Keratinocyte (primary cell): ENCODE results near the gene OXCT1. TPM values are rescaled to one million over a fixed set of nuclear protein-coding genes. Genes with fewer than 3 reads are reported as not detected.

Experiments used
- DNase-seq: peaks from one replicate; pipeline ENCODE4 v3.0.0-alpha.2; 2011; ENCODE audit warnings: low read depth, missing footprints, low spot score
- FAIRE-seq: peaks from 2 replicates; lab custom pipeline; 2011; peaks lifted over from hg19 to GRCh38; lab: Jason Lieb, UNC
- H2AFZ ChIP-seq: 2 replicates; pipeline ENCODE4 v1.6.0; 2012; ENCODE audit warnings: low read length, control low read depth, inconsistent platforms; ENCODE audit not compliant: control insufficient read depth
- H3K27ac ChIP-seq: 2 replicates; pipeline ENCODE4 v1.5.1; 2011; ENCODE audit warnings: low read length; ENCODE audit not compliant: control insufficient read depth, insufficient read depth
- H3K27me3 ChIP-seq: 3 replicates; pipeline ENCODE4 v1.6.0; 2011; ENCODE audit warnings: low read length; ENCODE audit not compliant: control insufficient read depth, insufficient read depth; ENCODE audit errors: extremely low read depth
- H3K36me3 ChIP-seq, 2 experiments: 2 replicates in 1 of 2; 3 replicates in 1 of 2; pipeline ENCODE4 v1.5.1; 2011; ENCODE audit warnings: low read length in 2 of 2, mild to moderate bottlenecking in 1 of 2; ENCODE audit not compliant: control insufficient read depth in 2 of 2, insufficient read depth in 2 of 2; ENCODE audit errors: extremely low read depth in 1 of 2
- H3K4me1 ChIP-seq: 3 replicates; pipeline ENCODE4 v1.5.1; 2011; ENCODE audit warnings: low read length; ENCODE audit not compliant: control insufficient read depth, insufficient read depth; ENCODE audit errors: extremely low read depth
- H3K4me2 ChIP-seq: 3 replicates; pipeline ENCODE4 v1.6.0; 2011; ENCODE audit warnings: low read depth, low read length; ENCODE audit not compliant: control insufficient read depth, insufficient read depth; ENCODE audit errors: extremely low read depth
- H3K4me3 ChIP-seq, 3 experiments: fragments of 200-600 bp in 1 of 3; sonication (generic) in 1 of 3; 2 replicates in 2 of 3; 3 replicates in 1 of 3; pipeline ENCODE4 v1.5.1; 2011 to 2016; ENCODE audit warnings: low read length in 3 of 3, mild to moderate bottlenecking in 3 of 3, control low read depth in 2 of 3, inconsistent platforms in 1 of 3, low read depth in 1 of 3, mixed read lengths in 1 of 3, mixed run types in 1 of 3, moderate library complexity in 1 of 3; ENCODE audit not compliant: control insufficient read depth in 2 of 3, insufficient read depth in 2 of 3; ENCODE audit errors: extremely low read depth in 1 of 3
- H3K79me2 ChIP-seq: 2 replicates; pipeline ENCODE4 v1.6.0; 2012; ENCODE audit warnings: low read length; ENCODE audit not compliant: control insufficient read depth, insufficient read depth
- H3K9ac ChIP-seq: 3 replicates; pipeline ENCODE4 v1.6.0; 2011; ENCODE audit warnings: low read length; ENCODE audit not compliant: control insufficient read depth, insufficient read depth; ENCODE audit errors: extremely low read depth
- H3K9me1 ChIP-seq: 3 replicates; pipeline ENCODE4 v1.6.0; 2011; ENCODE audit warnings: low read length; ENCODE audit not compliant: control insufficient read depth, insufficient read depth; ENCODE audit errors: extremely low read depth
- H3K9me3 ChIP-seq: 2 replicates; pipeline ENCODE4 v1.5.1; 2012; ENCODE audit warnings: low read depth, low read length; ENCODE audit not compliant: control insufficient read depth
- H4K20me1 ChIP-seq: 3 replicates; pipeline ENCODE4 v1.6.0; 2011; ENCODE audit warnings: low read length; ENCODE audit not compliant: control insufficient read depth, insufficient read depth; ENCODE audit errors: extremely low read depth
- EZH2 ChIP-seq: IDR thresholded peaks from one replicate; pipeline ENCODE4 v1.6.1; 2012; ENCODE audit warnings: inconsistent platforms, mild to moderate bottlenecking, low read length, moderate library complexity
- dilution Hi-C: fragments of 300-500 bp; cut with MboI; formaldehyde crosslinking; loops from one replicate; pipeline ENCODE4 v1.7.0; 2020; ENCODE audit warnings: low sequenced_read_pairs; ENCODE audit not compliant: extremely low pct_ligation_motif_present
- polyA minus RNA-seq, 3 experiments: library from RNA; depleted of rRNA, polyadenylated mRNA; stranded (reverse); fragments of >200 nt; gene quantifications; 1 replicate in 1 of 3; 2 replicates in 1 of 3; 3 replicates in 1 of 3; pipeline ENCODE4 v1.2.3, GENCODE V29; 2011
- polyA plus RNA-seq, 5 experiments: library from polyadenylated mRNA; depleted of rRNA in 3 of 5; stranded (reverse) in 3 of 5; stranded (forward) in 1 of 5; unstranded in 1 of 5; fragments of >200 nt; gene quantifications; 1 replicate in 1 of 5; 2 replicates in 3 of 5; 3 replicates in 1 of 5; pipeline versions ENCODE4 v1.2.1 to v1.2.3, GENCODE V29; 2011 to 2012; ENCODE audit warnings: missing spikeins in 2 of 5, low read depth in 1 of 5, low replicate concordance in 1 of 5
- TF ChIP-seq, protein P1 (sequence below), 3 experiments: IDR thresholded peaks in 1 of 3; conservative IDR thresholded peaks in 1 of 3; optimal IDR thresholded peaks in 1 of 3; 2 replicates in 2 of 3; 3 replicates in 1 of 3; pipeline versions ENCODE3 to v1.5.1; 2011; ENCODE audit warnings: low read length in 3 of 3, mild to moderate bottlenecking in 3 of 3, moderate library complexity in 2 of 3, control low read depth in 1 of 3, inconsistent platforms in 1 of 3; ENCODE audit not compliant: insufficient read depth in 2 of 3; ENCODE audit errors: extremely low read depth in 1 of 3

The OXCT1 gene
- polyA plus RNA-seq: 16.8 to 34.0 TPM (median 21.5 TPM) in 3 replicates
- 32.8 TPM for polyA plus RNA-seq (2011; ENCODE audit: low read depth)
- 12.1 and 23.3 TPM in 2 replicates for polyA plus RNA-seq (2011; cell fraction: cytosol; rRNA removed)
- 19.2 and 21.4 TPM in 2 replicates for polyA plus RNA-seq (2011; cell fraction: nucleus; rRNA removed)
- 12.5 and 24.8 TPM in 2 replicates for polyA plus RNA-seq (2012; ENCODE audit: low replicate concordance)
- polyA minus RNA-seq: 3.0 to 24.4 TPM (median 10.0 TPM) in 3 replicates
- polyA minus RNA-seq (2011; cell fraction: cytosol; rRNA and poly(A)+ RNA removed): 11.1 TPM
- polyA minus RNA-seq (2011; cell fraction: nucleus; rRNA and poly(A)+ RNA removed): 11.9 and 21.3 TPM in 2 replicates

DNA sequence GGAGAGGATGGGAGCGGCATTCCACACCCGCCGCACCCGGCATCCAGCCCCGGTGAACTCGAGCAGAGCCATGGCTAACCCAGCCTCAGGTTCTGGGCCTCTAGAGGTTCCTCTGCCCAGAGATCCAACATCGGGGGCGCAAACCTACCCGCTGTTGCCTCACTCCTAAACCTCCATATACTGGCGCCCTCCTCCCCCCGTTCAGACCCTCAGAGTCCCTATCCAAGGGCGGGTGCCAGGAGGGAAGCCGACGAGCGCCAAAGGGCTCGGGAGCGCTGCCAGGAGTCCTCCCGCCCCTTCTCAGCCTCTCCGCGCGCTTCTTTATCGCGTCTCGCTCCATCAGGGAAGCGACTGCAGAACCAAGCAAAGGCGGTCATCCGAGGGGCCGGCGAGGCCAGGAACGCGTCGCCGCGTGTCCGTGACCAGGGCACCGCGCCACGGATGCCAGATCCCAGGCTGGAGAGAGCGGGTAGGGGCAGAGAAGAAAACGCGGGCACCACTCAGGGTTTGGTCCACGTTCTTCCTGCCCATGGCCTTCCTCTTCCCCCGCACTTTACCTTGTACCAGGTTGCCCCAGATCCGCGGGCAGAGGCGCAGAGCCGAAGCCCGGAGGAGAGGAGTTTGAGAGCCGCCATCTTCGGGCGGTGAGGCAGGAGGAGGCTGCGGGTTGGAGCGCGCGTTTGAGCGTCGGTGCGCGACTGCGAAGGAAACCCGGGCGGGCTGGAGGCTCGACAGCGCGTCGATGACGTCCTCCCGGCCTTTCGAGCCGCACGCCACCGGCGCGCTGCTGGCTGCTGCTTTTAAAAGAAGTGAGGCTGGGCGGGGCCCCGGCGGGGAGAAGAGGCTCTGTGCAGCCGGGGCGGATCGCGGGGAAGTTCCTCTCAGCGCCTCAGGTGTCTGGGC is at the start of gene OXCT1:
TSS of gene OXCT1 (minus strand) at position 702 of the 903 bp plus-strand sequence. CDS start at position 635, 67 bp downstream.
- H4K20me1 ChIP-seq: no peaks in the 10 kb centered on the region
- H3K4me1 ChIP-seq: peaks cover 22% of the 10 kb centered on the region
- FAIRE-seq: no peak
- no peaks in the 10 kb centered on the region for H3K9me1 ChIP-seq
- dilution Hi-C loops: no loop called here
- DNase-seq: peak; percentile 15
- peaks cover 27% of the 10 kb centered on the region for H3K79me2 ChIP-seq
- peak within 1 kb of the TSS; percentile 83 for H3K27ac ChIP-seq
- H3K36me3 ChIP-seq: no peaks in the 10 kb centered on the region
- no peaks in the 10 kb centered on the region for H3K27me3 ChIP-seq
- H3K4me2 ChIP-seq: peak within 1 kb of the TSS; percentile 91
- no peaks in the 10 kb centered on the region for H3K9me3 ChIP-seq
- H2AFZ ChIP-seq: peak within 1 kb of the TSS; percentile 99
- H3K4me3 ChIP-seq: peak within 1 kb of the TSS; percentile 82 to 92 (median 85)
- TF ChIP-seq, protein P1, sequence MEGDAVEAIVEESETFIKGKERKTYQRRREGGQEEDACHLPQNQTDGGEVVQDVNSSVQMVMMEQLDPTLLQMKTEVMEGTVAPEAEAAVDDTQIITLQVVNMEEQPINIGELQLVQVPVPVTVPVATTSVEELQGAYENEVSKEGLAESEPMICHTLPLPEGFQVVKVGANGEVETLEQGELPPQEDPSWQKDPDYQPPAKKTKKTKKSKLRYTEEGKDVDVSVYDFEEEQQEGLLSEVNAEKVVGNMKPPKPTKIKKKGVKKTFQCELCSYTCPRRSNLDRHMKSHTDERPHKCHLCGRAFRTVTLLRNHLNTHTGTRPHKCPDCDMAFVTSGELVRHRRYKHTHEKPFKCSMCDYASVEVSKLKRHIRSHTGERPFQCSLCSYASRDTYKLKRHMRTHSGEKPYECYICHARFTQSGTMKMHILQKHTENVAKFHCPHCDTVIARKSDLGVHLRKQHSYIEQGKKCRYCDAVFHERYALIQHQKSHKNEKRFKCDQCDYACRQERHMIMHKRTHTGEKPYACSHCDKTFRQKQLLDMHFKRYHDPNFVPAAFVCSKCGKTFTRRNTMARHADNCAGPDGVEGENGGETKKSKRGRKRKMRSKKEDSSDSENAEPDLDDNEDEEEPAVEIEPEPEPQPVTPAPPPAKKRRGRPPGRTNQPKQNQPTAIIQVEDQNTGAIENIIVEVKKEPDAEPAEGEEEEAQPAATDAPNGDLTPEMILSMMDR (optimal IDR thresholded peaks at IDR 0.05 in 1 of 3, IDR thresholded peaks at IDR 0.05 in 1 of 3, conservative IDR thresholded peaks at IDR 0.05 in 1 of 3; ENCODE audit: extremely low read depth in 1 of 3, insufficient read depth in 2 of 3, low read length in 3 of 3): no peak
- TF ChIP-seq EZH2: no peak
- H3K9ac ChIP-seq: peak within 1 kb of the TSS; percentile 91

DNA sequence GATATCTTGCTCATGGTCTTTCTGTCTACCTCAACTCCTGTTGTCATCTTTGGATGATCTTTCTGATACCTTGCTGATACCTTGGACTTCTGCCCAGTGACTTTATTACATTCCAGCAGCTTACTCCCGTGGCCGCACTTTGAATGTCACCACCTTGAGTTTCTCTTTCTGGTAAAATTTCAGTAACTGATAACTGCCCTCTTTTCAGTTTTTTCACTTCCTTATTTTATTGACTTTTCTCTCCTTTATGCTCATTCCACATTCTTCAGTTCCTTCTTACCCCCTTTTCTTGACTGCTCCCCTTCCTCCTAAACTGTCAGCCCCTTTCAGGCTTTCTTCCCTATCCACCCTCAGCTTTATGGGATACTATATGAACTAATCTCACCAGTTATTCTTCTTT is 47.9 kb upstream of the OXCT1 start:
- dilution Hi-C loops: no loop called here

More for the DNA sequence above, 47.9 kb upstream of the OXCT1 start:
- peaks cover 3 to 16% of the 10 kb centered on the region in 2 experiments for H3K36me3 ChIP-seq
- no peaks in the 10 kb centered on the region for H4K20me1 ChIP-seq
- H2AFZ ChIP-seq: no peak overlapping the region
- no peak for DNase-seq
- no peaks in the 10 kb centered on the region for H3K79me2 ChIP-seq
- no peak overlapping the region for H3K4me2 ChIP-seq
- no peak for TF ChIP-seq EZH2
- TF ChIP-seq, protein P1 (optimal IDR thresholded peaks at IDR 0.05 in 1 of 3, IDR thresholded peaks at IDR 0.05 in 1 of 3, conservative IDR thresholded peaks at IDR 0.05 in 1 of 3; ENCODE audit: extremely low read depth in 1 of 3, insufficient read depth in 2 of 3, low read length in 3 of 3): no peak
- no peak overlapping the region for H3K9ac ChIP-seq
- H3K27me3 ChIP-seq: no peaks in the 10 kb centered on the region
- no peaks in the 10 kb centered on the region for H3K9me1 ChIP-seq
- no peak overlapping the region for H3K27ac ChIP-seq
- H3K9me3 ChIP-seq: no peaks in the 10 kb centered on the region
- no peak overlapping the region for H3K4me3 ChIP-seq
- no peak for FAIRE-seq
- H3K4me1 ChIP-seq: peaks cover 8% of the 10 kb centered on the region
